Panc1 (cell line): Measurements from ENCODE around the gene SLC16A5. TPM values are rescaled to one million over a fixed set of nuclear protein-coding genes. Genes with fewer than 3 reads are reported as not detected.

Experiments
- ATAC-seq: fragments of 200-7000 bp; cut with Tn5 transposase; 2 replicates; pipeline ENCODE4 v1.9.1; 2020; ENCODE audit warnings: mild to moderate bottlenecking, moderate library complexity
- BruUV-seq: library from RNA; stranded (reverse); fragments of 400-500 nt; replicated peaks from 2 replicates; lab custom pipeline; 2021; lab: Mats Ljungman, UMichigan
- CTCF ChIA-PET: fragments of 300-600 bp; sonication (Branson Sonifier 250); formaldehyde crosslinking; loops from one replicate; lab custom pipeline; 2022; ENCODE audit warnings: antibody characterized with exemption; lab: Charles Lee
- POLR2A ChIA-PET: fragments of 300-600 bp; sonication (Branson Sonifier 250); formaldehyde crosslinking; loops from one replicate; lab custom pipeline; 2022; ENCODE audit warnings: antibody characterized with exemption; lab: Charles Lee
- DNase-seq: peaks from one replicate; pipeline ENCODE4 v3.0.0-alpha.2; 2010; ENCODE audit warnings: low read depth, low spot score
- H3K27ac ChIP-seq: 2 replicates; pipeline ENCODE4 v1.5.1; 2011; ENCODE audit warnings: mild to moderate bottlenecking, low read length, inconsistent platforms
- H3K27me3 ChIP-seq: fragments of 200-500 bp; sonication (Bioruptor generic); 2 replicates; pipeline ENCODE4 v1.6.0; 2014; ENCODE audit warnings: low read length, inconsistent platforms; ENCODE audit not compliant: control insufficient read depth, insufficient read depth
- H3K36me3 ChIP-seq: fragments of 200-500 bp; sonication (Bioruptor generic); 2 replicates; pipeline ENCODE4 v1.5.1; 2014; ENCODE audit warnings: inconsistent platforms, mild to moderate bottlenecking, low read length, moderate library complexity; ENCODE audit not compliant: control insufficient read depth, insufficient read depth
- H3K4me1 ChIP-seq: 2 replicates; pipeline ENCODE4 v1.5.1; 2011; ENCODE audit warnings: inconsistent platforms, mild to moderate bottlenecking, low read length, moderate library complexity; ENCODE audit not compliant: control insufficient read depth, insufficient read depth
- H3K4me3 ChIP-seq, 2 experiments: 2 replicates each; pipeline ENCODE4 v1.5.1; 2011 to 2012; ENCODE audit warnings: low read depth in 2 of 2, low read length in 2 of 2, mild to moderate bottlenecking in 2 of 2, inconsistent platforms in 1 of 2, moderate library complexity in 1 of 2
- H3K9me3 ChIP-seq: fragments of 200-500 bp; sonication (Bioruptor generic); 2 replicates; pipeline ENCODE4 v1.5.1; 2014; ENCODE audit warnings: low read depth, mild to moderate bottlenecking, inconsistent platforms, low read length, moderate library complexity; ENCODE audit not compliant: control insufficient read depth, insufficient read depth
- POLR2AphosphoS5 ChIP-seq: IDR thresholded peaks from 2 replicates; pipeline ENCODE4 v1.6.1; 2012; ENCODE audit warnings: mild to moderate bottlenecking, low read depth, low read length, moderate library complexity
- SIN3A ChIP-seq: IDR thresholded peaks from 2 replicates; pipeline ENCODE4 v1.6.1; 2012; ENCODE audit warnings: low read depth, mild to moderate bottlenecking, low read length, moderate library complexity, borderline replicate concordance; ENCODE audit not compliant: insufficient read depth
- TCF7L2 ChIP-seq: IDR thresholded peaks from 2 replicates; pipeline ENCODE4 v1.6.1; 2011; ENCODE audit warnings: mild to moderate bottlenecking, low read depth, low read length, inconsistent platforms
- in situ Hi-C: cut with HindIII; loops from 2 replicates; pipeline ENCODE4 v1.10.0; 2016; ENCODE audit warnings: low sequenced_read_pairs, low pct_unique_long_range_greater_than_20kb
- intact Hi-C: fragments of 100-400 bp; cut with micrococcal nuclease; formaldehyde crosslinking; loops from one replicate; pipeline ENCODE4 v1.10.0; 2022; ENCODE audit not compliant: unreplicated experiment
- total RNA-seq: library from RNA; stranded (reverse); gene quantifications from one replicate; pipeline ENCODE4 v1.2.1, GENCODE V29; 2021; ENCODE audit not compliant: unreplicated experiment
- TF ChIP-seq, protein P1 (sequence below), 2 experiments: IDR thresholded peaks; 2 replicates each; pipeline ENCODE4 v1.6.1; 2011 to 2012; ENCODE audit warnings: low read depth in 2 of 2, control low read depth in 1 of 2, low read length in 1 of 2, mild to moderate bottlenecking in 1 of 2, moderate library complexity in 1 of 2; ENCODE audit not compliant: insufficient read depth in 1 of 2
- TF ChIP-seq, protein P2 (sequence below): fragments of 450-650 bp; IDR thresholded peaks from 2 replicates; pipeline ENCODE4 v1.5.1; 2017; ENCODE audit warnings: mild to moderate bottlenecking

SLC16A5 gene
- total RNA-seq, 1 experiment from 2014 or later = 46.6 TPM

DNA sequence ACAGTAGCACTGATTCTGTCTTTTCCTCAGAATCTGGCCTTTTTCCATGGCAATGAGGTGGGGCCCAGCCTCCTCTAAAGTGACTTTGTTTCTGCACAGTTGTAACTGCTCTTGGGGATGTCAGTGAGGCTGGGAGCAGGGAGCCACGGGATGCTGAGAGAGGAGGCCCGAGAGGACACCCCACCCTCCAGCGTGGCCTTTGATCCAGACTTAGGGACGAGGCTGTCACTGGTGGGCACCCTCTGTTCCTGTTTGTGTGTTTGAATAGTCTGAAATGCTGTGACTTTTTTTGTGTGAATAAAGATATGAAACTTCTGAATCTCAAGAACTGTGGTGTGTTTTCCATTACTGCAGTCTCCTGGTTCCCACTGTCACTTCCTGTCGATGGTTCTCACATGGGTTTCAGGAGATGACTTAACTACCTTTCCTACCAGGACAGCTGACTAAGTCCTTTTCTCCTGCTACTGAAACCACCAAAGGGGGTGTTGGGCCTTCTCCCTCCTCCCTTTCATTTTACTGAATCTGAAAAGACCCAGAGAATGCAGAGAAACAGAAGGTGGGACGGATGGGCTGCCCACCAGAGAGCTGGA lies 22.1 kb upstream of the SLC16A5 start:
- ATAC-seq = no peak
- ChIA-PET POLR2A (no interaction called here), CTCF (interaction anchor here (0.5 to 0.9 kb wide), 2 partner anchors 39 to 78 kb away, joined by 3 read pairs; no protein-coding TSS in a partner anchor)
- Histone ChIP-seq H3K4me1 (no peaks in the 10 kb centered on the region), H3K9me3 (no peaks in the 10 kb centered on the region), H3K36me3 (0 out of 2 replicates have a peak, but pooled peaks cover 2% of the 10 kb centered on the region), H3K27me3 (no peaks in the 10 kb centered on the region), H3K4me3 (no peak overlapping the region), H3K27ac (no peak overlapping the region)
- intact Hi-C loops (no loop called here), in situ Hi-C loops (no loop called here)
- no peak for DNase-seq
- no TSS peak for BruUV-seq
- TF ChIP-seq SIN3A (no peak), TCF7L2 (no peak), POLR2AphosphoS5 (no peak)
- TF ChIP-seq, protein P1, sequence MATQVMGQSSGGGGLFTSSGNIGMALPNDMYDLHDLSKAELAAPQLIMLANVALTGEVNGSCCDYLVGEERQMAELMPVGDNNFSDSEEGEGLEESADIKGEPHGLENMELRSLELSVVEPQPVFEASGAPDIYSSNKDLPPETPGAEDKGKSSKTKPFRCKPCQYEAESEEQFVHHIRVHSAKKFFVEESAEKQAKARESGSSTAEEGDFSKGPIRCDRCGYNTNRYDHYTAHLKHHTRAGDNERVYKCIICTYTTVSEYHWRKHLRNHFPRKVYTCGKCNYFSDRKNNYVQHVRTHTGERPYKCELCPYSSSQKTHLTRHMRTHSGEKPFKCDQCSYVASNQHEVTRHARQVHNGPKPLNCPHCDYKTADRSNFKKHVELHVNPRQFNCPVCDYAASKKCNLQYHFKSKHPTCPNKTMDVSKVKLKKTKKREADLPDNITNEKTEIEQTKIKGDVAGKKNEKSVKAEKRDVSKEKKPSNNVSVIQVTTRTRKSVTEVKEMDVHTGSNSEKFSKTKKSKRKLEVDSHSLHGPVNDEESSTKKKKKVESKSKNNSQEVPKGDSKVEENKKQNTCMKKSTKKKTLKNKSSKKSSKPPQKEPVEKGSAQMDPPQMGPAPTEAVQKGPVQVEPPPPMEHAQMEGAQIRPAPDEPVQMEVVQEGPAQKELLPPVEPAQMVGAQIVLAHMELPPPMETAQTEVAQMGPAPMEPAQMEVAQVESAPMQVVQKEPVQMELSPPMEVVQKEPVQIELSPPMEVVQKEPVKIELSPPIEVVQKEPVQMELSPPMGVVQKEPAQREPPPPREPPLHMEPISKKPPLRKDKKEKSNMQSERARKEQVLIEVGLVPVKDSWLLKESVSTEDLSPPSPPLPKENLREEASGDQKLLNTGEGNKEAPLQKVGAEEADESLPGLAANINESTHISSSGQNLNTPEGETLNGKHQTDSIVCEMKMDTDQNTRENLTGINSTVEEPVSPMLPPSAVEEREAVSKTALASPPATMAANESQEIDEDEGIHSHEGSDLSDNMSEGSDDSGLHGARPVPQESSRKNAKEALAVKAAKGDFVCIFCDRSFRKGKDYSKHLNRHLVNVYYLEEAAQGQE (IDR thresholded peaks at IDR 0.05; ENCODE audit: insufficient read depth in 1 of 2, low read depth in 2 of 2, low read length in 1 of 2) = no peak
- TF ChIP-seq, protein P2, sequence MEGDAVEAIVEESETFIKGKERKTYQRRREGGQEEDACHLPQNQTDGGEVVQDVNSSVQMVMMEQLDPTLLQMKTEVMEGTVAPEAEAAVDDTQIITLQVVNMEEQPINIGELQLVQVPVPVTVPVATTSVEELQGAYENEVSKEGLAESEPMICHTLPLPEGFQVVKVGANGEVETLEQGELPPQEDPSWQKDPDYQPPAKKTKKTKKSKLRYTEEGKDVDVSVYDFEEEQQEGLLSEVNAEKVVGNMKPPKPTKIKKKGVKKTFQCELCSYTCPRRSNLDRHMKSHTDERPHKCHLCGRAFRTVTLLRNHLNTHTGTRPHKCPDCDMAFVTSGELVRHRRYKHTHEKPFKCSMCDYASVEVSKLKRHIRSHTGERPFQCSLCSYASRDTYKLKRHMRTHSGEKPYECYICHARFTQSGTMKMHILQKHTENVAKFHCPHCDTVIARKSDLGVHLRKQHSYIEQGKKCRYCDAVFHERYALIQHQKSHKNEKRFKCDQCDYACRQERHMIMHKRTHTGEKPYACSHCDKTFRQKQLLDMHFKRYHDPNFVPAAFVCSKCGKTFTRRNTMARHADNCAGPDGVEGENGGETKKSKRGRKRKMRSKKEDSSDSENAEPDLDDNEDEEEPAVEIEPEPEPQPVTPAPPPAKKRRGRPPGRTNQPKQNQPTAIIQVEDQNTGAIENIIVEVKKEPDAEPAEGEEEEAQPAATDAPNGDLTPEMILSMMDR = no peak

DNA sequence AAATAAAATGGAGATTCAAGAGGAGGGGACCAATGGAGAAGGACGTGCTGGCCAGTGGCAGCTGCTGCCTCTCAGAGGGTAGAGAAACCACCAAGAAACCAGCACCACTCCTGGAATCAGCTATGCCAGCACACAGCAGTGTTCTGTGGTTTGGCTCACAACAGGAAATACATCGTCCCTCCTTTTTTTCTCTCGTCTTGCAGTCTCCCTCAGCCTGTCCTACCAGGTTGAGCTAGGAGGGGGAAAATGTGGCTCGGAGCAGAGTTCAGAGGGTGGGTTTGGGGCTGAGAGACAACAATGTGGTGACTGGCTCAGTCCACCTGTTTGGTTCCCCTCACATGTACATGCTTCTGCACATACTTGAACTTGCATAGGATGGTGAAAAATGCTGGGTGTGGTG lies 19.9 kb upstream of the SLC16A5 start:
- Histone ChIP-seq H3K4me3 (no peak overlapping the region), H3K9me3 (no peaks in the 10 kb centered on the region), H3K4me1 (no peaks in the 10 kb centered on the region), H3K27ac (no peak overlapping the region; the same call in 1 of the 2 replicates), H3K27me3 (no peaks in the 10 kb centered on the region), H3K36me3 (no peaks in the 10 kb centered on the region)
- POLR2A ChIA-PET = no interaction called here
- DNase-seq = no peak
- TF ChIP-seq SIN3A = no peak
- no peak for TF ChIP-seq POLR2AphosphoS5
- TF ChIP-seq, protein P1 (IDR thresholded peaks at IDR 0.05; ENCODE audit: insufficient read depth in 1 of 2, low read depth in 2 of 2, low read length in 1 of 2) = no peak
- TF ChIP-seq, protein P2 = no peak
- TF ChIP-seq TCF7L2 = no peak
- in situ Hi-C loops = no loop called here
- ATAC-seq = peak; percentile 42; the same call in 1 of the 2 replicates
- intact Hi-C loops = no loop called here
- BruUV-seq = no TSS peak
- CTCF ChIA-PET = interaction anchor here (2.8 kb wide), 1 partner anchor 38 kb away, joined by 13 read pairs; no protein-coding TSS in a partner anchor
